ENCODE data around the gene MFF.

Gene MFF, protein sequence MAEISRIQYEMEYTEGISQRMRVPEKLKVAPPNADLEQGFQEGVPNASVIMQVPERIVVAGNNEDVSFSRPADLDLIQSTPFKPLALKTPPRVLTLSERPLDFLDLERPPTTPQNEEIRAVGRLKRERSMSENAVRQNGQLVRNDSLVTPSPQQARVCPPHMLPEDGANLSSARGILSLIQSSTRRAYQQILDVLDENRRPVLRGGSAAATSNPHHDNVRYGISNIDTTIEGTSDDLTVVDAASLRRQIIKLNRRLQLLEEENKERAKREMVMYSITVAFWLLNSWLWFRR

DNA sequence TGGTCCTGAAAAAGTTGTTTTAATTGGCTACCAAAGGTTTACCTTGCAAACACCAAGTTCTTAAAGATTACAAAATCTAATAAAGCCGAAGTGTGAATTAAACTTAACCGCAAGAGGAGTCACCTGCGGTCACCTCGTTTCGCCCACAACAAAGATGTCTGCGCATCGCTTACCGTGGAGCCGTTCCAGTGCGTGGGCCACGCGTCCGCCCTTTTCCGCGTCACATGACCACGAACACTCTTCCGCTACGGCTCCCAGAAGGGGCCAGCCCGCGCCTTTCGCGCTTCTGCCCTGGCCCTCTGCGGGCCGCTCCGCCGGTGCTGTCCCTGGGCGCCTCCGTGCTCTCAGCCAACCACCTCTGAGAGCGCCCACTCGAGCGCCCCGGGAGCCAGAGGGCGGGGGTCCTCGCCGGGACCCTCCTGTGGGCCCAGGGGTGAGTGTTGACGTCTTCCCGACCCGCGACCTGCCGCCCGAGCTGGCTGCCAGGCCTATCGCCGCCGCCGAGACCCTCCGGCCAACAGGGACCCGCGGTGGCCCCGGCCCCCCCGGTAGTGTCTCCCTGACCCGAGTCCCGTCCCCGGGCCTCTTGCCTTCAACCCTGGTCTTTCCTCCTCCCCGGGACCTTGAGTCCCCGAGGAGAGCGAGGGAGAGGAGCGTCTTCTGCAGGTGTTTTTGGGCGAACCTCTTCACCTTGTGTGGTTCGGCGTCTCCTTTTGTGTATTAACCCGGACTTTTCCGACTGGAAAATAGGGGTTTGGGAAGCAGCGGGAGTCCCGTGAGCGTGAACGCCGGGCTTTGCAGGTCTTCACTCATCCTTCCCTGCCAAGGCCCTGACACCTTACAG is at the start of gene MFF:
TSS of gene MFF (plus strand) at position 257 of the 844 bp plus-strand sequence. CDS start 5,415 bp downstream, outside the sequence.
- Mint-ChIP-seq H3K4me1 (peaks cover 44% of the 10 kb centered on the region), H3K9me3 (no peaks in the 10 kb centered on the region), H3K4me3 (peak within 1 kb of the TSS; percentile 90), H3K36me3 (peaks cover 33% of the 10 kb centered on the region), H3K27ac (peak within 1 kb of the TSS; percentile 96)
- ATAC-seq (peak; percentile 100), DNase-seq (ENCODE audit: low spot score in 2 of 2) (peak; percentile 83 to 95)

DNA sequence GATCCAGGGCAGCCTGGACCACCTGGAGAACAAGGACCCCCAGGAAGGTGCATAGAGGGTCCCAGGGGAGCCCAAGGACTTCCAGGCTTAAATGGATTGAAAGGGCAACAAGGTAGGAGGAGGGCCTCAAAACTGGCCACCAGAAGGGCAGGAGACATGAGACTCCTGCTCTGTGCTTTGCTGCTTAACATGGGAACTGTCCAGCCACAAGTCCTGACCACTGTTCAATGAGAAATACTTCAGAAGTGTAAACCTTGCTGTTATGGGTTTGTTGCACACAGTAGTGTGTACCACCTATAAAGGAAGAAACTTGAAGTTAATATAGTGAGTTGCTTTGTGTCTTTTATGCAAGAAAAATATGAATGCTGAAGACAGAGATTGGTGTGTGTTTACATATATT is 44.2 kb upstream of the MFF start:
- DNase-seq (ENCODE audit: low spot score in 2 of 2) (no peak), ATAC-seq (no peak)
- Mint-ChIP-seq H3K9me3 (peaks cover 4% of the 10 kb centered on the region), H3K4me1 (no peaks in the 10 kb centered on the region), H3K36me3 (no peaks in the 10 kb centered on the region), H3K27ac (no peak overlapping the region), H3K4me3 (no peak overlapping the region)

DNA sequence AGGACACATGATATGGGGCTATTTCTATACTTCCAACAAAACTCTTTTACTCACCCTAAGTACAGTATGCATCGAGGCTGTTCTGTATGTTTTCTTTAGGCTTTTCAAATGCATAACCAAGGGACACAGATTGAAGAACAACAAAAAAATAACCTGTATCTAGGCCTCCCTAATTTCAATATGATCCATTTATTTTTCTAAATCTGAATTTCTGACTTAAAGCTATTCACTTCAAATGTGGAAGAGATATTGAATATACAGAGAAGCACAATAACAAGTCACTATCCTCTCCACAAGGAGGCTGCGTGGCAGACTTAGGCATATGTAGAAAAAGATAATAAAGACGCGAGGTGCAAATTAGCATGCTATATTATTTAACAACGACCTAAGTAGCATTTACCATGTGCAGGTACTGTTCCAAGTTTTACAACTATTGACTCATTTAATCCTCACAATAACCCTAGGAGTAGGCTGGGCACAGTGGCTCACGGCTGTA is 39.3 kb upstream of the MFF start:
- H3K4me3 Mint-ChIP-seq, result no peak overlapping the region
- no peaks in the 10 kb centered on the region for H3K36me3 Mint-ChIP-seq
- no peak overlapping the region for H3K27ac Mint-ChIP-seq
- no peak for DNase-seq (ENCODE audit: low spot score in 2 of 2)
- no peak for ATAC-seq
- no peaks in the 10 kb centered on the region for H3K4me1 Mint-ChIP-seq
- H3K9me3 Mint-ChIP-seq, result peaks cover 4% of the 10 kb centered on the region

DNA sequence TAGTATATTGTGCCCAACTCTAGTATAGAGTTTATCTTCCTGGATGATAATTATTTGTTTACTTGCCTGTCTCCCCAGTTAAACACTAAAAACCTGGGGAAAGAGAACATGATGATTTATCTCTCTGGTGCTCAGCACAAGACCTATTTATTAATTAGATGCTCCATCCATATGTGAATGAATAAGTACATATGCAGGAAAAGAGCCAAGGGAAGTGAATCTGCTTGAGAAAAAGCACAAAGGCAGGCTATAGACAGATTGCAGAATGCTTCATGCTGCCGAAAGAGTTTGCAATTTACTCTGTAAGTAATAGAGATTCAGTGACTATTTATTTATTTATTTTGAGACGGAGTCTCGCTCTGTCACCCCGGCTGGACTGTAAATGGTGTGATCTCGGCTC is 37.3 kb upstream of the MFF start:
- Mint-ChIP-seq H3K4me3 (no peak overlapping the region), H3K4me1 (no peaks in the 10 kb centered on the region), H3K9me3 (peaks cover 3% of the 10 kb centered on the region), H3K36me3 (no peaks in the 10 kb centered on the region), H3K27ac (no peak overlapping the region)
- no peak for ATAC-seq
- DNase-seq (ENCODE audit: low spot score in 2 of 2), result no peak

DNA sequence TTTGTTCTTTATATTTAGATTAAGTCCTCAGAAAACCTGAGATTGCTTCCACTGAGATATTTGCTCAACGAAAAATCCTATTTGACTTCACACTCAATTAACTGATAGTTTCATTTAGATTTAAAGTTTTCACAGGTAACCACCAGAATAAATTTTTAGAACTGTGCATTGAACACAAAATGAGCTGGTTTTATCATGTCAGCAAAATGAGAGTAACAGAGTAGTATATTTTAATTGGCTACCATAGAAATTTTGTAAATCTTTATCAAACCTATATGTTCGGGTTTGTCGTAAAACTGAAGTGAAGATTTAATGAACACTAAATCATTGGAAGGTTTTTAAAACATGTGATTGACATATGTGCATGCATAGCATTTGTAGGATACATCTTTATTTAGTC is 32.7 kb upstream of the MFF start:
- no peak for ATAC-seq
- Mint-ChIP-seq H3K4me3 (no peak overlapping the region), H3K4me1 (no peaks in the 10 kb centered on the region), H3K27ac (no peak overlapping the region), H3K36me3 (no peaks in the 10 kb centered on the region), H3K9me3 (no peaks in the 10 kb centered on the region)
- no peak for DNase-seq (ENCODE audit: low spot score in 2 of 2)

DNA sequence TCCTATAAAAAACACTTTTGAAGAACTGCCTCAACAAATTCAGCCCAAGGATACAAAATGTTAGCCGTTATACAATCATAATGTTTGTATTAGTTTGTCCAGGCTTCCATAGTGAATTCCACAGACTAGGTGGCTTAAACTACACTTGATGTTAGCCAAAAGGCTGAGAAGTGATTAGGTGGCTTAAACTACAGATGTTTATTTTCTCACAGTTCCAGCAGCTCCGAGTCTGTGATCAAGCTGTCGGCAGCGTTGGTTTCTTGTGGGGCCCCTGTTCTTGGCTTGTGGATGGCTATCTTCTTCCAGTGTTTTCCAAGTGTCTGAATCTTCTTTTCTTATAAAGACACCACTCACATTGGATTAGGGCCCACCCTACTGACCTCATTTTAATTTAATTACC is 31.5 kb upstream of the MFF start:
- H3K27ac Mint-ChIP-seq, result no peak overlapping the region
- no peaks in the 10 kb centered on the region for H3K4me1 Mint-ChIP-seq
- DNase-seq (ENCODE audit: low spot score in 2 of 2) (no peak), ATAC-seq (no peak)
- H3K4me3 Mint-ChIP-seq, result no peak overlapping the region
- H3K36me3 Mint-ChIP-seq, result no peaks in the 10 kb centered on the region
- H3K9me3 Mint-ChIP-seq, result no peaks in the 10 kb centered on the region

DNA sequence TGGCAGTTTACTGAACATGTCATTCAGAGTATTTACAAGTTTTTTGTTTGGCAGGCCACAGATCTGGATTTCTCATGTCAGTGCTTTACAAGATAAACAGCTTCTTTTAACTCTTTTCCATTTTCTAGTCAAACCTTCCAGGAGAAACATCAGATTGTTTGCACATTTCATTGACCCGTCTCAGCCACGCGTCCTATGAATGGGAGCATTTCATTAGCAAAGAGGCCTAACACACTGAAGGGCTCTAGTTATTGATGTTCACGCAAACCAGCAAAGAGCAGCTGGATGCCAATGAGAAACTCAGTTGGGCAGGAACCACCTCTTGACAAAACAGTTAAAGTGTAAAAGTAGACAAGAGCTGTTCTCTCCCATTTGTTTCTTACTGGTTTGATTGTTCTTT is 29.2 kb upstream of the MFF start:
- no peak for ATAC-seq
- no peak overlapping the region for H3K27ac Mint-ChIP-seq
- H3K4me3 Mint-ChIP-seq, result no peak overlapping the region

DNA sequence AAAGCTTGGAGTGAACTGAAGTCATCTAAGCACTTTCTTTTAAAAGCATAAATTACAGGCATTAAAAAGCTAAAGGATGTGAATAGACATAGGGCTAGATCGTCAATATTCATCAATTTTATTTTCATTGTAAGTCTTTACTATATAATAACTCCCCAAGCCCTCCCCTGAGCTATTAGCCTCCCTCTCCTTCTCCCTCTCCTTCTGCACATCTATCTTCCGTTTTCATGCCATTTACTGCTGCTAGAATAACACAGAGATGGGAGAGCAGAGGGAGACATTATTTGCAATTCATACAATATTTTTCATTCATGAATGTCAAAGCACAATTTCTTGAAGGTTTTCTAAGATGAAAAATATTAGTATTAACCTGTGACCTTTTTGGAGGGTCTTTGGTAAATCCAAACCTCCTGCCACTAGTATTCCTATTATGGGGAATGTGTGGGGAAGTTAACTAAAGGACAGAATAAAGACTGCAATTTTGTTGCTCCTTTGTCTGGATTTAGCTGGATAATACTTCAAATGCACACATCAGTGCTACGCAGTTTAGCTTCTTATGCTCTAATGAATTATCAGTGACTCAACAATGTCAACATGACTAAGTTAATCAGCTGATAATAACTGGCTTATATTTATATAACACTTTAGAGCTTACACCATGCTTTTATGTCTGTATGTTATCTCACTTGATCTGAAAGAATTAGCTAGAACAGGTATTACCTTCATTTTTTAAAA is 28.2 kb upstream of the MFF start:
- Mint-ChIP-seq H3K4me1 (no peaks in the 10 kb centered on the region), H3K4me3 (no peak overlapping the region), H3K27ac (no peak overlapping the region), H3K9me3 (no peaks in the 10 kb centered on the region), H3K36me3 (peaks cover 4% of the 10 kb centered on the region)
- ATAC-seq (no peak), DNase-seq (ENCODE audit: low spot score in 2 of 2) (no peak)

More for the DNA sequence above, 29.2 kb upstream of the MFF start:
- Mint-ChIP-seq H3K4me1 (no peaks in the 10 kb centered on the region), H3K9me3 (no peaks in the 10 kb centered on the region), H3K36me3 (peaks cover 3% of the 10 kb centered on the region)
- no peak for DNase-seq (ENCODE audit: low spot score in 2 of 2)

DNA sequence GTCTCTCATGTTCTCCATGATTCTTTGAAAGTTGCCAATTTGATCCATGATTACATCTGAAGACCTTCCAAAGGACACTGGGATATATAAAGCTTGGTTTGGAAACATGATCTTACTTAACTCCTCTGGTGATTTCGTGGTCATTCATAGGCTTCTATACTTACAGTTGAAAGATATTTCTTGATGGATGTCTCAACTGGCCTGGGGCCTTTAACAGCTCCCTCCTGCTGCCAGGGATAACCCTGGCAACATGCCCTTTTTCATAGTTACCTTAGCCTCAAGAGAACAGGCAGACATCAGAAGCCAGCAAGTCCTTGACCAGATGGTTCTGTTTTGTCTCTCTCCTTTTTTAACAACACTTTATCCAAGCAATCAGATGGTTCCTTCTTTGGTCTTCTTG is 23.5 kb upstream of the MFF start:
- H3K36me3 Mint-ChIP-seq, result peaks cover 4% of the 10 kb centered on the region
- no peak overlapping the region for H3K27ac Mint-ChIP-seq
- no peak overlapping the region for H3K4me3 Mint-ChIP-seq
- ATAC-seq, result no peak
- no peaks in the 10 kb centered on the region for H3K9me3 Mint-ChIP-seq
- DNase-seq (ENCODE audit: low spot score in 2 of 2), result no peak
- no peaks in the 10 kb centered on the region for H3K4me1 Mint-ChIP-seq

DNA sequence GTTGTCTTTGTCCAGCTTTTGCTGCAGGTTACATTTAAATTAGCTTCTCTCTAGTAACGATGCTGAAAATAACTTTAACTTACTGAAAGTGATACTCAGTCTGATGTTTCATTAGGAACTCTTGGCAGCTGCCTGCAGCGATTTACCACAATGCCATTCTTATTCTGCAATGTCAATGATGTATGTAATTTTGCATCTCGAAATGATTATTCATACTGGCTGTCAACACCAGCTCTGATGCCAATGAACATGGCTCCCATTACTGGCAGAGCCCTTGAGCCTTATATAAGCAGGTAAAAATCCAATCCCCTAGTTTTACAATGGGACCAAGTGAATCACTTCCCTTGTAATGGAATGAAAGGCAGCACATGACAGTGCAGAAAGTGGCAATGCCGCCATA is 16.3 kb upstream of the MFF start:
- DNase-seq (ENCODE audit: low spot score in 2 of 2) (no peak), ATAC-seq (no peak)
- H3K4me3 Mint-ChIP-seq, result no peak overlapping the region
- no peak overlapping the region for H3K27ac Mint-ChIP-seq
- H3K36me3 Mint-ChIP-seq, result no peaks in the 10 kb centered on the region
- no peaks in the 10 kb centered on the region for H3K4me1 Mint-ChIP-seq
- H3K9me3 Mint-ChIP-seq, result no peaks in the 10 kb centered on the region

DNA sequence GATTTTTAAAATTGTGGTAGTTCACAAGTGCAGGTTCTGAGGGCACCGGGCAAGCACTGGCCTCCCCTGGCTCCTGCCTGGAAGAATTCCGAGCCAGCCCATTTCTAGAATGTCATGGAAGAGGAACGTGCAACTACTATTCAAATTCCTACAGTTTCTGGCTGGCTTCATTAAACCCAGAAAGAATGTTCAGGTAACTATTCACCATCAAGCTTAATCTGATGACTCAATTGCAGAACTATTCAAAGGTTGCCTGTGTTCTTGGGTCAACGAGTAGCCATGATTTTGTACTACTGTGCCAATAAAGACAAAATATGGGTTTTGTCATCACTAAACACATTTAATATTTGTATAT is 14.3 kb upstream of the MFF start:
- H3K27ac Mint-ChIP-seq, result no peak overlapping the region
- no peak overlapping the region for H3K4me3 Mint-ChIP-seq
- no peaks in the 10 kb centered on the region for H3K4me1 Mint-ChIP-seq
- ATAC-seq (no peak), DNase-seq (ENCODE audit: low spot score in 2 of 2) (no peak)
- no peaks in the 10 kb centered on the region for H3K9me3 Mint-ChIP-seq
- H3K36me3 Mint-ChIP-seq, result no peaks in the 10 kb centered on the region

DNA sequence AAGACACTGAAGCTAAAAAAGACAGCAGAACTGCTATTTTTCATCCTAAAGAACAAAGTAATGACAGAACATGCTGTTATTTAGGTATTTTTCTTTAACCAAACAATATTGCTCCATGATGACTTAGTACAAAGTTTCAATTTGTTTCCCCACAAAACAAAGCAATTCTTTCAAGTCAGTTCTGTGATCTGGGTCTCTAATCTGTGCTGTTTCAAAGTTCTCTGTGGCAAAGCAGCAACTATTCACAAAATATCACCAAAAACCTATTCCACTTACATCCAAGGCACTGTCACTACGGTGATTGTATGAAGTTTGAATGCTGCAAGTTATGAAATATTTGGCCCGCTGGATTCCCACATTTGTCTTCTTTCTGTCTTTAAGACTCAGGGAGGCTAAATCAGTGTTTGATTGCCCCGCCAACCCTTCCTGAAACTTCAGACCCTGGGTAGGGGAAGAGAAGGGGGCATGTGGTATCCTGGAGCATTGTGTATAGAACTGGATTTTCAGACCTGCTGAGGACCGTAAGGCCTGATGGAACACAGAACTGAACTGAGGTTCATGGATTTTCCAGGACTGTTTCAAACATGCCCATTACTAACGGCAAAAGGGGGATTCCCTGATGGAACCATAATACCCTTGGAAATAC is 13.1 kb upstream of the MFF start:
- no peaks in the 10 kb centered on the region for H3K4me1 Mint-ChIP-seq
- no peak overlapping the region for H3K27ac Mint-ChIP-seq
- no peaks in the 10 kb centered on the region for H3K9me3 Mint-ChIP-seq
- DNase-seq (ENCODE audit: low spot score in 2 of 2) (no peak), ATAC-seq (no peak)
- H3K4me3 Mint-ChIP-seq, result no peak overlapping the region
- H3K36me3 Mint-ChIP-seq, result no peaks in the 10 kb centered on the region

DNA sequence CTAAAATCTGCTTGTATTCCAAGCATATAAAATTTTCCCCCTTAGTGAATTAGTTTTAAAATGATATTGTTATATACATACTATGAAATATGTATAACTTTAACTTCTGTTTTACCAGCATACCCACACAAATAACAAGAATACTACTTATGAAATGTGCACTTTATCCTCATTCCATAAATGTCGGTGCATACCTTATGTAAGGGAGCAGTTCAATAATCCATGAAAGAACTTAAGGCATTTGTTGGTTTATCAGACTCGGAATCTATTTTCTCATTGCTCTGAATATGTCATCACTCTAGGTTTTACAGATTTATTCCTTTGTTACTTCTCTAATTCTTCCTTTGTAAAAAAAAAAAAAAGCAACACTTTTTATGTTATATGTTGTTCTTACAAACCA is 12.5 kb upstream of the MFF start:
- DNase-seq (ENCODE audit: low spot score in 2 of 2) (no peak), ATAC-seq (no peak)
- Mint-ChIP-seq H3K4me1 (no peaks in the 10 kb centered on the region), H3K36me3 (no peaks in the 10 kb centered on the region), H3K27ac (no peak overlapping the region), H3K9me3 (peaks cover 1% of the 10 kb centered on the region), H3K4me3 (no peak overlapping the region)

DNA sequence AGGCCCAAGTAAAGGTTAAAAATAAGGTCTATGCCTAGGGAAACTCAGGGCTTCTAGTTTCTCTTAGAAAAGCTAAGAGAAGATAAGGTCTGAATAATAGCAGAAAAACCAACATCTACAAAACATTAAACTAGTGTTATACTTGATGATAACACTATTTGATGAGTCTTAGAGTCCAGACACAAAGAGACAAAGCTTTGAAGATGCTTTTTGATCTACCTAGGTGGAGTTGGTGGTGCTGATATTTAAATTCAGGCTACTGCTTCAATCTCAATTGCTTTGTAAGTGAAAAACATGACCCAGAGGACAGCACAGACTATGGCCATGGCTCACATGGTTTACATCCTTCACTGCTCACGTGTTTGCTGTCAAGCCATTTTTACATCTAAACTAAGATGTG is 11.7 kb upstream of the MFF start:
- no peak overlapping the region for H3K27ac Mint-ChIP-seq
- DNase-seq (ENCODE audit: low spot score in 2 of 2), result no peak
- H3K4me1 Mint-ChIP-seq, result no peaks in the 10 kb centered on the region
- no peak for ATAC-seq
- peaks cover 5% of the 10 kb centered on the region for H3K9me3 Mint-ChIP-seq
- no peaks in the 10 kb centered on the region for H3K36me3 Mint-ChIP-seq
- no peak overlapping the region for H3K4me3 Mint-ChIP-seq

DNA sequence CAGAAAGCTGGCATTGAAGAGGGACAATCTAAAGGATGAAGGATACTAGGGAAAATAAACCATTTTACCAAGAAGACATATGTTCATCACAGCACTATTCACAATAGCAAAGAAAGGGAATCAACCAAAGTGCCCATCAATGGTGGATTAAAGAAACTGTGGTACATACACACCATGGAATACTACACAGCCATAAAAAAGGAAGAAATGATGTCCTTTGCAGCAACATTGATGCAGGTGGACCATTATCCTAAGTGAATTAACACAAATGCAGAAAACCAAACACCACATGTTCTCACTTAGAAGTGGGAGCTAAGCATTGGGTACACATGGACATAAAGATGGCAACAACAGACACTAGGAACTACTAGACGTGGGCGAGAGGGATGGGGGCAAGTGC is 7.2 kb upstream of the MFF start:
- no peak for ATAC-seq
- H3K4me3 Mint-ChIP-seq, result no peak overlapping the region
- peaks cover 9% of the 10 kb centered on the region for H3K4me1 Mint-ChIP-seq
- H3K27ac Mint-ChIP-seq, result no peak overlapping the region
- peaks cover 5% of the 10 kb centered on the region for H3K9me3 Mint-ChIP-seq
- H3K36me3 Mint-ChIP-seq, result no peaks in the 10 kb centered on the region
- DNase-seq (ENCODE audit: low spot score in 2 of 2), result no peak

Measured in stimulated activated effector memory CD8-positive, alpha-beta T cell treated with anti-CD3 and anti-CD28 coated beads, Interleukin-12 subunit alpha, Interleukin-12 subunit beta, amount 100 ng/mL, for 72 hours (primary cell).